ENCODE results near the gene GCH1.
A peak's percentile ranks its signal among the peaks of the same experiment; 100 is the strongest.
"Not testable (repeated sequence)": the region's sequence is repeated elsewhere in the genome, so short reads cannot be mapped to it uniquely, and the experiment has no call there.

GCH1 gene

GRCh38 chr14:54805070-54805444, 97.6 kb downstream of the GCH1 start:
- H3K36me3 ChIP-seq (ENCODE audit: control insufficient read depth, insufficient read depth, low read length, severe bottlenecking) = no peaks in the 10 kb centered on the region
- peaks cover 15% of the 10 kb centered on the region for H3K4me1 ChIP-seq (ENCODE audit: control insufficient read depth, insufficient read depth, low read length)
- no peak for DNase-seq (ENCODE audit: low read depth)
- no peaks in the 10 kb centered on the region for H3K27me3 ChIP-seq (replicated peaks; ENCODE audit: control insufficient read depth, insufficient read depth, low read length)
- no peaks in the 10 kb centered on the region for H3K9me3 ChIP-seq (ENCODE audit: control insufficient read depth, low read length)
- peak overlapping the region; percentile 27 for H3K9ac ChIP-seq (ENCODE audit: low read length)
- H3K4me3 ChIP-seq (ENCODE audit: low read length) = peak overlapping the region; percentile 73

DNA sequence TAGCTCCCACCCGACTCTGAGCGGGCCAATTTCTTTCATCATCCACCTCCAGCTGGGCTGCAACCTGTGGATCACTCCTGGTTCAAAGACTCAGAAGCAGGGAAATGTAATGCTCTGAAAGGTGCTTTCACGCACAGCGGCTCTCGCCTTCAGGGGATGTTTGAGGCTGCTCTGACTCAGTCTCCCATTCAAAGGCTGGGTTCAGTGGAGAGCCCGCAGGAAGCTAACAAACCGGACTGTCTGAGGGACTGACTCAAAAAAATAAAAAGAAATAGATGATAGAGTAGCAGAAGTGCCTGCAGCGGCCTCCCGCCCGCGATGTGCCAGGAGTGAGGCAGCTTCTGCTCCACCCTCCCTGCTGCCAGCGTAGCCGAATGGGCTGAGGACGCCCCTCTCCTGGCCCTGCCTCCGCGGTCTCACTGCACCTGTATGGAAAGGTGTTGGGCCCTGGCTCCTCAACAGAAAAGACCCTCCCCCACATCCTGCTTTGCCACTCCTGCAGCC, 98.0 kb downstream of the GCH1 start:
- H3K27me3 ChIP-seq (replicated peaks; ENCODE audit: control insufficient read depth, insufficient read depth, low read length) = no peaks in the 10 kb centered on the region
- no peak for DNase-seq (ENCODE audit: low read depth)
- H3K4me1 ChIP-seq (ENCODE audit: control insufficient read depth, insufficient read depth, low read length) = peaks cover 15% of the 10 kb centered on the region
- peak overlapping the region; percentile 73 for H3K4me3 ChIP-seq (ENCODE audit: low read length)
- H3K9ac ChIP-seq (ENCODE audit: low read length) = no peak overlapping the region
- no peaks in the 10 kb centered on the region for H3K36me3 ChIP-seq (ENCODE audit: control insufficient read depth, insufficient read depth, low read length, severe bottlenecking)
- no peaks in the 10 kb centered on the region for H3K9me3 ChIP-seq (ENCODE audit: control insufficient read depth, low read length)

DNA sequence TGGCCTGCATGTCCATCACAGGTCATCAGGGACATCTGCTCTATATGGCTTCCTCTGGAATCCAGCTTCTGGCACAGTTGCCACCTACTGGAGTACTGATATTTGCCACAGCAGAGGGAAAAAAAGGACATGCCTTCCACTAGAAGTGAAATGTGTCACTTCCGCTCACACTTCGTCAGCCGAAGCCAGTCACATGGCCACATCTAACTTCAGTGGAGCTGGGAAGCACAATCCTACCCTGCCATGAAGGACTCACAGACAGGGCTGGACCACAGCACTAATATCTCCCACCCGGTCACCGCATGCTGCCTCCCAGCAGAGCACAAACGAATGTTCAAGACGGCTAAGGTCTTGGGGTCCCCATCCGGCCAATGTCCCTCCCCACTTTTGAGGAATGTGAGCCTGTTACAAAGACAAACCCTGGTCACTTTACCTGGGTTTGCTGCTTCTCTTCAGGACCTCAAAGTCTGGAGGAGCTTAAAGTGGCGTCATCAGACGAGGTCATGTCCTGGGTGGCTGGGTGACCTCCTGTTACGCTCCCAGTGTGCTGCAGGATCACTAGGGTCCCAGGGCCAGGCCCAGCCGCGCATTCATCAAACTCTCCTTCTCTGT, 98.6 kb downstream of the GCH1 start:
- peaks cover 15% of the 10 kb centered on the region for H3K4me1 ChIP-seq (ENCODE audit: control insufficient read depth, insufficient read depth, low read length)
- no peaks in the 10 kb centered on the region for H3K27me3 ChIP-seq (replicated peaks; ENCODE audit: control insufficient read depth, insufficient read depth, low read length)
- H3K4me3 ChIP-seq (ENCODE audit: low read length) = no peak overlapping the region
- no peaks in the 10 kb centered on the region for H3K9me3 ChIP-seq (ENCODE audit: control insufficient read depth, low read length)
- no peaks in the 10 kb centered on the region for H3K36me3 ChIP-seq (ENCODE audit: control insufficient read depth, insufficient read depth, low read length, severe bottlenecking)
- DNase-seq (ENCODE audit: low read depth) = no peak
- H3K9ac ChIP-seq (ENCODE audit: low read length) = no peak overlapping the region

GRCh38 chr14:54803396-54803795, 99.2 kb downstream of the GCH1 start:
- Histone ChIP-seq H3K4me1 (ENCODE audit: control insufficient read depth, insufficient read depth, low read length) (peaks cover 15% of the 10 kb centered on the region), H3K9me3 (ENCODE audit: control insufficient read depth, low read length) (no peaks in the 10 kb centered on the region), H3K36me3 (ENCODE audit: control insufficient read depth, insufficient read depth, low read length, severe bottlenecking) (no peaks in the 10 kb centered on the region), H3K4me3 (ENCODE audit: low read length) (no peak overlapping the region), H3K9ac (ENCODE audit: low read length) (no peak overlapping the region), H3K27me3 (replicated peaks; ENCODE audit: control insufficient read depth, insufficient read depth, low read length) (no peaks in the 10 kb centered on the region)
- DNase-seq (ENCODE audit: low read depth) = no peak

DNA sequence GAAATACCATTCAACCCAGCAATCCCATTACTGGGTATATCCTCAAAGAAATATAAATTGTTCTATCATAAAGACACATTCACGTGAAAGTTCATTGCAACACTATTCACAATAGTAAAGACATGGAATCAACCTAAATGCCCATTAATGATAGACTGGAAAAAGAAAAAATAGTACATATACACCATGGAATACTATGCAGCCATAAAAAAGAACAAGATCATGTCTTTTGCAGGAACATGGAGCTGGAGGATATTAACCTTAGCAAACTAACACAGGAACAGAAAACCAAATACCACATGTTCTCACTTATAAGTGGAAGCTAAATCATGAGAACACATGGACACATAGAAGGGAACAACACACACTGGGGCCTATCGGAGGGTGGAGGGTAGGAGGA, 101.1 kb downstream of the GCH1 start:
- H3K9me3 ChIP-seq (ENCODE audit: control insufficient read depth, low read length); H3K9ac ChIP-seq (ENCODE audit: low read length); H3K36me3 ChIP-seq (ENCODE audit: control insufficient read depth, insufficient read depth, low read length, severe bottlenecking); H3K4me3 ChIP-seq (ENCODE audit: low read length); H3K27me3 ChIP-seq (replicated peaks; ENCODE audit: control insufficient read depth, insufficient read depth, low read length); DNase-seq (ENCODE audit: low read depth): not testable (repeated sequence)
- peaks cover 19% of the 10 kb centered on the region for H3K4me1 ChIP-seq (ENCODE audit: control insufficient read depth, insufficient read depth, low read length)

GRCh38 chr14:54798465-54799124, 104.0 kb downstream of the GCH1 start:
- Histone ChIP-seq H3K27me3 (replicated peaks; ENCODE audit: control insufficient read depth, insufficient read depth, low read length) (no peaks in the 10 kb centered on the region), H3K36me3 (ENCODE audit: control insufficient read depth, insufficient read depth, low read length, severe bottlenecking) (no peaks in the 10 kb centered on the region), H3K4me3 (ENCODE audit: low read length) (no peak overlapping the region), H3K9ac (ENCODE audit: low read length) (no peak overlapping the region), H3K9me3 (ENCODE audit: control insufficient read depth, low read length) (peaks cover 7% of the 10 kb centered on the region), H3K4me1 (ENCODE audit: control insufficient read depth, insufficient read depth, low read length) (peaks cover 5% of the 10 kb centered on the region)
- no peak for DNase-seq (ENCODE audit: low read depth)

DNA sequence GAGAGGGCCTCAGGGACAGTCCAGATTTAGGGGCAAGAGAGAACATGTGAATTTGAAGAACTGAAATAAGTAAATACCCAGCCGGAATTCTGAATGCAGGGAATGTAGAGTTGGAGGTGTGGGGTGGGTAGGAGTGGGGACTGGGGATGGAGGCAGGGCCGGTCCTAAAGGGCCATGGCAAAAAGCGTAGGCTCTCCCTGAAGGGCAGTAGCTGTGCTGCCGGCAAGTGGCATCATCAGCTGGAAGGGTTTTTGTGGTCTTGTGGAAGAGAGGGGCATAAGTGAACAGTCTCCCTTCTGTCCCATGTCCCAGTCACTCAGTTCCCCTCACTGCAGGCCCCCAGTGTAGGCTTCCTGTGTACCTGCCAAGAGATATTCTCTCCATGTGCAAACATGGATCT, 104.6 kb downstream of the GCH1 start:
- peaks cover 7% of the 10 kb centered on the region for H3K9me3 ChIP-seq (ENCODE audit: control insufficient read depth, low read length)
- H3K4me1 ChIP-seq (ENCODE audit: control insufficient read depth, insufficient read depth, low read length) = peaks cover 5% of the 10 kb centered on the region
- H3K4me3 ChIP-seq (ENCODE audit: low read length) = no peak overlapping the region
- DNase-seq (ENCODE audit: low read depth) = no peak
- no peaks in the 10 kb centered on the region for H3K36me3 ChIP-seq (ENCODE audit: control insufficient read depth, insufficient read depth, low read length, severe bottlenecking)
- H3K27me3 ChIP-seq (replicated peaks; ENCODE audit: control insufficient read depth, insufficient read depth, low read length) = no peaks in the 10 kb centered on the region
- no peak overlapping the region for H3K9ac ChIP-seq (ENCODE audit: low read length)

GRCh38 chr14:54797556-54797955, 105.1 kb downstream of the GCH1 start:
- no peak for DNase-seq (ENCODE audit: low read depth)
- H3K36me3 ChIP-seq (ENCODE audit: control insufficient read depth, insufficient read depth, low read length, severe bottlenecking) = no peaks in the 10 kb centered on the region
- peaks cover 5% of the 10 kb centered on the region for H3K4me1 ChIP-seq (ENCODE audit: control insufficient read depth, insufficient read depth, low read length)

DNA sequence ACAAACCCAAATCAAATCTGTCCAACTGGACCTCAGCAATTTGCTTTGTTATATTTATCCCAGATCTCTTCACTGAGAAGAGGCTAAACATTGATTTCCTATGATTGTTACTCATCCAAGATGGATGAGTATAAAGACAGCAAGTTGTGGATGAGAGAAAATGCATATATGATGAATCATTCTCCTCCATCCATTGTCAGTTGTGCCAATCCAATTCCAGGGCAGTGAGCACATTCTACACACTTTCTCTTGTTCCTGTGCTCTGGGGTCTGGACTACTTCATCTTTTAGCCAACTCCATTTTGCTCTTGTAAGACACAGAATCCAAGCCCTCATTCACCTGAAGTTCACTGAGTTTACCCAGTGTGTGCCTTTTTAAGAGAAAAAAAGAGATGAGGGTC, 105.7 kb downstream of the GCH1 start:
- peak; percentile 40 for DNase-seq (ENCODE audit: low read depth)
- no peak overlapping the region for H3K4me3 ChIP-seq (ENCODE audit: low read length)
- H3K9ac ChIP-seq (ENCODE audit: low read length) = no peak overlapping the region
- peaks cover 7% of the 10 kb centered on the region for H3K9me3 ChIP-seq (ENCODE audit: control insufficient read depth, low read length)
- no peaks in the 10 kb centered on the region for H3K36me3 ChIP-seq (ENCODE audit: control insufficient read depth, insufficient read depth, low read length, severe bottlenecking)
- H3K4me1 ChIP-seq (ENCODE audit: control insufficient read depth, insufficient read depth, low read length) = peaks cover 5% of the 10 kb centered on the region
- H3K27me3 ChIP-seq (replicated peaks; ENCODE audit: control insufficient read depth, insufficient read depth, low read length) = no peaks in the 10 kb centered on the region

More at GRCh38 chr14:54797556-54797955, 105.1 kb downstream of the GCH1 start:
- Histone ChIP-seq H3K27me3 (replicated peaks; ENCODE audit: control insufficient read depth, insufficient read depth, low read length) (no peaks in the 10 kb centered on the region), H3K9me3 (ENCODE audit: control insufficient read depth, low read length) (peaks cover 7% of the 10 kb centered on the region), H3K9ac (ENCODE audit: low read length) (no peak overlapping the region), H3K4me3 (ENCODE audit: low read length) (no peak overlapping the region)

DNA sequence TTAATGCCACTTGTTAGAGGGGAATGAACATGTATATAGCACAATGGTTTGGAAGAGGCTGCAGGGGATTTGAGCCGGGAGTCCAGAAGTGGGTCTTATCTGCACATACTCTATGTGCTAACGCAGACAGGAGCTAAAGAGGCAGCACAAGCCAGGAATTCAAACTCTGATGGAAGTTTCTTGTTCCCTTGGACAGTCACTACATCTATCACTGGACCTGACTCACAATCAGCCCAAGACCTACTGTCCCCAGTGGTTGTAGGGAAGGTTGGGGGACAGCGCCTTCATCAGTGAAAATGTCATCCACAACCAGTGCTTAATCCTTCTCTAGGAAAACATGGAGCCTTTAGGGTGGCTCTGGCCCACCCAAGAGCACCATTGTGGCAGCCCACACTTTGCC, 107.8 kb downstream of the GCH1 start:
- H3K27me3 ChIP-seq (replicated peaks; ENCODE audit: control insufficient read depth, insufficient read depth, low read length) = no peaks in the 10 kb centered on the region
- H3K9me3 ChIP-seq (ENCODE audit: control insufficient read depth, low read length) = peaks cover 7% of the 10 kb centered on the region
- peaks cover 15% of the 10 kb centered on the region for H3K36me3 ChIP-seq (ENCODE audit: control insufficient read depth, insufficient read depth, low read length, severe bottlenecking)
- no peak overlapping the region for H3K4me3 ChIP-seq (ENCODE audit: low read length)
- no peak overlapping the region for H3K9ac ChIP-seq (ENCODE audit: low read length)
- peaks cover 5% of the 10 kb centered on the region for H3K4me1 ChIP-seq (ENCODE audit: control insufficient read depth, insufficient read depth, low read length)
- no peak for DNase-seq (ENCODE audit: low read depth)

DNA sequence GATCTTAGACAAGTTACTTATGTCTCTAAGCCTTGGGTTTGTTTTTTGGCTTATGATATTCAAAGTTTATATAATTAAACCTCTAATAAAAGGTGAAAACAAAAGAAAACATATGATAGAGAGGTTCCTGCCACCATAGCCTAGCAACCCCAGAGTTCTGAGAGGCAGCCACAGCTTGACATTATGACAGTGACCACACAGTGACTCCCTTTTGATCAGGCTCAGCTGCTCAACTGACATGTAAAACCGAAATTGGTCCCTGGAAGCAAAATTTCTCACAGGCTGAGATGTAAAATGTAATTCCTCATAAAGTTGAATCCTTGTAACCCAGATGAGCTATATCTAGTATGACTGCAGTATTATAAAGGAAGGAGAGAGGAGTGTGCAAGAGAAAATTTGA, 108.5 kb downstream of the GCH1 start:
- Histone ChIP-seq H3K4me1 (ENCODE audit: control insufficient read depth, insufficient read depth, low read length) (peaks cover 5% of the 10 kb centered on the region), H3K9ac (ENCODE audit: low read length) (no peak overlapping the region), H3K36me3 (ENCODE audit: control insufficient read depth, insufficient read depth, low read length, severe bottlenecking) (peaks cover 21% of the 10 kb centered on the region), H3K27me3 (replicated peaks; ENCODE audit: control insufficient read depth, insufficient read depth, low read length) (no peaks in the 10 kb centered on the region), H3K4me3 (ENCODE audit: low read length) (no peak overlapping the region), H3K9me3 (ENCODE audit: control insufficient read depth, low read length) (peaks cover 7% of the 10 kb centered on the region)
- no peak for DNase-seq (ENCODE audit: low read depth)

All from adipocyte (in vitro differentiated cells).